Measurements from ENCODE around the gene TEX51. TPM values are rescaled to one million over a fixed set of nuclear protein-coding genes. Genes with fewer than 3 reads are reported as not detected.

The TEX51 gene
- total RNA-seq, 1 donor from 2014 or later, result not detected

- Mint-ChIP-seq H3K27ac (ENCODE audit: unreplicated experiment) (no peak overlapping the region), H3K27me3 (ENCODE audit: unreplicated experiment) (peaks cover 12% of the 10 kb centered on the region)
- no peak for TF ChIP-seq CTCF (IDR thresholded peaks at IDR 0.05; ENCODE audit: unreplicated experiment)
These were observed 40.7 kb upstream of the TEX51 start for GRCh38 chr2:126858013-126858412.

GRCh38 chr2:126858436-126858835 is 40.3 kb upstream of the TEX51 start:
- H3K9me3 Mint-ChIP-seq (ENCODE audit: unreplicated experiment), result peaks cover 3% of the 10 kb centered on the region
- H3K27me3 Mint-ChIP-seq (ENCODE audit: unreplicated experiment), result peaks cover 12% of the 10 kb centered on the region
- no peak overlapping the region for H3K4me3 Mint-ChIP-seq (ENCODE audit: unreplicated experiment)
- H3K4me1 Mint-ChIP-seq (ENCODE audit: unreplicated experiment), result peaks cover 4% of the 10 kb centered on the region
- no peak for TF ChIP-seq CTCF (IDR thresholded peaks at IDR 0.05; ENCODE audit: unreplicated experiment)
- no peak overlapping the region for H3K27ac Mint-ChIP-seq (ENCODE audit: unreplicated experiment)
- no peaks in the 10 kb centered on the region for H3K36me3 Mint-ChIP-seq (ENCODE audit: low read depth, unreplicated experiment)
- DNase-seq (ENCODE audit: low spot score), result no peak

More at GRCh38 chr2:126858013-126858412, 40.7 kb upstream of the TEX51 start:
- Mint-ChIP-seq H3K9me3 (ENCODE audit: unreplicated experiment) (peaks cover 5% of the 10 kb centered on the region), H3K36me3 (ENCODE audit: low read depth, unreplicated experiment) (no peaks in the 10 kb centered on the region), H3K4me3 (ENCODE audit: unreplicated experiment) (no peak overlapping the region), H3K4me1 (ENCODE audit: unreplicated experiment) (peaks cover 8% of the 10 kb centered on the region)
- DNase-seq (ENCODE audit: low spot score), result no peak

GRCh38 chr2:126858991-126859390 is 39.7 kb upstream of the TEX51 start:
- H3K27me3 Mint-ChIP-seq (ENCODE audit: unreplicated experiment), result peaks cover 12% of the 10 kb centered on the region
- no peaks in the 10 kb centered on the region for H3K36me3 Mint-ChIP-seq (ENCODE audit: low read depth, unreplicated experiment)
- no peak for DNase-seq (ENCODE audit: low spot score)
- no peak for TF ChIP-seq CTCF (IDR thresholded peaks at IDR 0.05; ENCODE audit: unreplicated experiment)
- no peaks in the 10 kb centered on the region for H3K9me3 Mint-ChIP-seq (ENCODE audit: unreplicated experiment)
- H3K4me3 Mint-ChIP-seq (ENCODE audit: unreplicated experiment), result no peak overlapping the region
- H3K4me1 Mint-ChIP-seq (ENCODE audit: unreplicated experiment), result peaks cover 2% of the 10 kb centered on the region
- no peak overlapping the region for H3K27ac Mint-ChIP-seq (ENCODE audit: unreplicated experiment)

- H3K9me3 Mint-ChIP-seq (ENCODE audit: unreplicated experiment), result no peaks in the 10 kb centered on the region
- DNase-seq (ENCODE audit: low spot score), result no peak
- peaks cover 12% of the 10 kb centered on the region for H3K27me3 Mint-ChIP-seq (ENCODE audit: unreplicated experiment)
- H3K27ac Mint-ChIP-seq (ENCODE audit: unreplicated experiment), result no peak overlapping the region
- H3K4me1 Mint-ChIP-seq (ENCODE audit: unreplicated experiment), result no peaks in the 10 kb centered on the region
- TF ChIP-seq CTCF (IDR thresholded peaks at IDR 0.05; ENCODE audit: unreplicated experiment), result no peak
- H3K36me3 Mint-ChIP-seq (ENCODE audit: low read depth, unreplicated experiment), result no peaks in the 10 kb centered on the region
- H3K4me3 Mint-ChIP-seq (ENCODE audit: unreplicated experiment), result no peak overlapping the region
These were observed 39.1 kb upstream of the TEX51 start for GRCh38 chr2:126859631-126860030.

- H3K4me3 Mint-ChIP-seq (ENCODE audit: unreplicated experiment), result no peak overlapping the region
- H3K4me1 Mint-ChIP-seq (ENCODE audit: unreplicated experiment), result no peaks in the 10 kb centered on the region
- H3K27ac Mint-ChIP-seq (ENCODE audit: unreplicated experiment), result no peak overlapping the region
- H3K9me3 Mint-ChIP-seq (ENCODE audit: unreplicated experiment), result no peaks in the 10 kb centered on the region
- peaks cover 12% of the 10 kb centered on the region for H3K27me3 Mint-ChIP-seq (ENCODE audit: unreplicated experiment)
- H3K36me3 Mint-ChIP-seq (ENCODE audit: low read depth, unreplicated experiment), result no peaks in the 10 kb centered on the region
- DNase-seq (ENCODE audit: low spot score), result no peak
- no peak for TF ChIP-seq CTCF (IDR thresholded peaks at IDR 0.05; ENCODE audit: unreplicated experiment)
These were observed 38.3 kb upstream of the TEX51 start for GRCh38 chr2:126860385-126860784.

All from endothelial cell (in vitro differentiated cells).